IPS-11a (cell line): ENCODE measurements around the gene IL4R.
"Not testable (repeated sequence)": the region's sequence is repeated elsewhere in the genome, so short reads cannot be mapped to it uniquely, and the experiment has no call there.

Experiments
- H3K4me3 ChIP-seq: one replicate; pipeline ENCODE4 v1.5.1; 2013; ENCODE audit warnings: low read depth, low read length, control low read depth

The IL4R gene

GRCh38 chr16:27287887-27288286, 25.9 kb upstream of the IL4R start:
- H3K4me3 ChIP-seq, result no peak overlapping the region

GRCh38 chr16:27288313-27288712, 25.5 kb upstream of the IL4R start:
- H3K4me3 ChIP-seq, result not testable (repeated sequence)

GRCh38 chr16:27289669-27290068, 24.1 kb upstream of the IL4R start:
- no peak overlapping the region for H3K4me3 ChIP-seq

- no peak overlapping the region for H3K4me3 ChIP-seq
These were observed 23.2 kb upstream of the IL4R start for GRCh38 chr16:27290562-27290961.

- H3K4me3 ChIP-seq, result no peak overlapping the region
These were observed 22.7 kb upstream of the IL4R start for GRCh38 chr16:27291106-27291505.

- no peak overlapping the region for H3K4me3 ChIP-seq
These were observed 22.0 kb upstream of the IL4R start for GRCh38 chr16:27291722-27292240.

GRCh38 chr16:27293343-27293742, 20.4 kb upstream of the IL4R start:
- H3K4me3 ChIP-seq, result no peak overlapping the region

- no peak overlapping the region for H3K4me3 ChIP-seq
These were observed 15.6 kb upstream of the IL4R start for GRCh38 chr16:27298132-27298531.

GRCh38 chr16:27301236-27301861, 12.4 kb upstream of the IL4R start:
- no peak overlapping the region for H3K4me3 ChIP-seq

GRCh38 chr16:27302126-27302525, 11.6 kb upstream of the IL4R start:
- no peak overlapping the region for H3K4me3 ChIP-seq

GRCh38 chr16:27303256-27304100, 10.3 kb upstream of the IL4R start:
- no peak overlapping the region for H3K4me3 ChIP-seq

- H3K4me3 ChIP-seq, result no peak overlapping the region
These were observed 9.7 kb upstream of the IL4R start for GRCh38 chr16:27304102-27304501.

- no peak overlapping the region for H3K4me3 ChIP-seq
These were observed 8.7 kb upstream of the IL4R start for GRCh38 chr16:27304881-27305745.

GRCh38 chr16:27305839-27306442, 7.8 kb upstream of the IL4R start:
- no peak overlapping the region for H3K4me3 ChIP-seq

- no peak overlapping the region for H3K4me3 ChIP-seq
These were observed 5.0 kb upstream of the IL4R start for GRCh38 chr16:27308792-27309191.

- no peak overlapping the region for H3K4me3 ChIP-seq
These were observed 3.0 kb upstream of the IL4R start for GRCh38 chr16:27310576-27311447.

- H3K4me3 ChIP-seq, result no peak overlapping the region
These were observed 2.3 kb upstream of the IL4R start for GRCh38 chr16:27311448-27311830.

GRCh38 chr16:27311897-27312303, 1.9 kb upstream of the IL4R start:
- no peak overlapping the region for H3K4me3 ChIP-seq

- peak overlapping the region; percentile 65 for H3K4me3 ChIP-seq
These were observed 973 bp upstream of the IL4R start for GRCh38 chr16:27312580-27313421.
